LNCaP clone FGC (cell line): Measurements from ENCODE around the gene FKTN.
A peak's percentile ranks its signal among the peaks of the same experiment; 100 is the strongest.

Source experiments
- DNase-seq: peaks from one replicate; pipeline ENCODE4 v3.0.0-alpha.2; 2011; ENCODE audit warnings: low read depth
- H3K4me3 ChIP-seq: 2 replicates; pipeline ENCODE4 v1.5.1; 2011; ENCODE audit warnings: mild to moderate bottlenecking, low read depth, low read length, control low read depth
- CTCF ChIP-seq: IDR thresholded peaks from 2 replicates; pipeline ENCODE4 v1.5.1; 2012; ENCODE audit warnings: mild to moderate bottlenecking; ENCODE audit not compliant: control insufficient read depth, insufficient read depth; ENCODE audit errors: extremely low read depth

FKTN gene

GRCh38 chr9:105670315-105670714, 112.4 kb downstream of the FKTN start:
- DNase-seq, result no peak
- no peak overlapping the region for H3K4me3 ChIP-seq
- TF ChIP-seq CTCF, result no peak

GRCh38 chr9:105670775-105671174, 112.8 kb downstream of the FKTN start:
- DNase-seq, result no peak
- no peak for TF ChIP-seq CTCF
- H3K4me3 ChIP-seq, result no peak overlapping the region

- no peak for TF ChIP-seq CTCF
- DNase-seq, result peak; percentile 69
- no peak overlapping the region for H3K4me3 ChIP-seq
These were observed 114.8 kb downstream of the FKTN start for GRCh38 chr9:105672711-105673234.

GRCh38 chr9:105673850-105674387, 116.0 kb downstream of the FKTN start:
- TF ChIP-seq CTCF, result no peak
- H3K4me3 ChIP-seq, result no peak overlapping the region
- DNase-seq, result no peak

- no peak for DNase-seq
- no peak overlapping the region for H3K4me3 ChIP-seq
- no peak for TF ChIP-seq CTCF
These were observed 118.5 kb downstream of the FKTN start for GRCh38 chr9:105676351-105676923.

GRCh38 chr9:105678163-105678562, 120.2 kb downstream of the FKTN start:
- no peak for TF ChIP-seq CTCF
- DNase-seq, result no peak
- no peak overlapping the region for H3K4me3 ChIP-seq

- no peak for DNase-seq
- no peak for TF ChIP-seq CTCF
- no peak overlapping the region for H3K4me3 ChIP-seq
These were observed 120.8 kb downstream of the FKTN start for GRCh38 chr9:105678781-105679180.
